RWPE1 (cell line): ENCODE results near the gene ZBTB2.
A peak's percentile ranks its signal among the peaks of the same experiment; 100 is the strongest.

Source experiments
- CTCF ChIA-PET: fragments of 350-600 bp; sonication (Branson Sonifier 250); formaldehyde crosslinking; extraction: SDS; loops from one replicate; lab custom pipeline; 2021; lab: Yijun Ruan, JAX
- POLR2A ChIA-PET: fragments of 400-600 bp; formaldehyde crosslinking; extraction: SDS; loops from one replicate; lab custom pipeline; 2020; ENCODE audit warnings: antibody characterized with exemption; ENCODE audit not compliant: low non-redundant PET; lab: Yijun Ruan, JAX
- DNase-seq: peaks from one replicate; pipeline ENCODE4 v3.0.0; 2012; ENCODE audit warnings: low spot score
- H3K27ac ChIP-seq: fragments of 450-650 bp; 2 replicates; pipeline ENCODE4 v1.5.1; 2017
- CTCF ChIP-seq: fragments of 450-650 bp; conservative IDR thresholded peaks from 2 replicates; pipeline ENCODE4 v1.5.1; 2017; ENCODE audit warnings: low read depth, mild to moderate bottlenecking

ZBTB2 gene

GRCh38 chr6:151409260-151409659 lies 17.9 kb upstream of the ZBTB2 start:
- no peak for TF ChIP-seq CTCF
- no peak overlapping the region for H3K27ac ChIP-seq
- DNase-seq: no peak
- ChIA-PET POLR2A (no interaction called here), CTCF (no interaction called here)

- no peak overlapping the region for H3K27ac ChIP-seq
- TF ChIP-seq CTCF: no peak
- CTCF ChIA-PET: no interaction called here
- DNase-seq: no peak
- POLR2A ChIA-PET: no interaction called here
Measured at GRCh38 chr6:151408858-151409257, 17.5 kb upstream of the ZBTB2 start.

GRCh38 chr6:151403919-151404308 lies 12.6 kb upstream of the ZBTB2 start:
- no peak for DNase-seq
- no peak for TF ChIP-seq CTCF
- CTCF ChIA-PET: no interaction called here
- 0 out of 2 replicates have a peak overlapping the region, but pooled peaks have one; percentile 32 for H3K27ac ChIP-seq
- POLR2A ChIA-PET: no interaction called here

- no peak for DNase-seq
- no peak for TF ChIP-seq CTCF
- CTCF ChIA-PET: no interaction called here
- no peak overlapping the region for H3K27ac ChIP-seq
- POLR2A ChIA-PET: no interaction called here
Measured at GRCh38 chr6:151402228-151402627, 10.9 kb upstream of the ZBTB2 start.

GRCh38 chr6:151400473-151400872 lies 9.1 kb upstream of the ZBTB2 start:
- POLR2A ChIA-PET: no interaction called here
- no peak for TF ChIP-seq CTCF
- peak overlapping the region; percentile 25; the same call in 1 of the 2 replicates for H3K27ac ChIP-seq
- peak; percentile 14 for DNase-seq
- CTCF ChIA-PET: interaction anchor here (0.7 kb wide), 1 partner anchor 436 kb away, joined by 3 read pairs; no protein-coding TSS in a partner anchor

DNA sequence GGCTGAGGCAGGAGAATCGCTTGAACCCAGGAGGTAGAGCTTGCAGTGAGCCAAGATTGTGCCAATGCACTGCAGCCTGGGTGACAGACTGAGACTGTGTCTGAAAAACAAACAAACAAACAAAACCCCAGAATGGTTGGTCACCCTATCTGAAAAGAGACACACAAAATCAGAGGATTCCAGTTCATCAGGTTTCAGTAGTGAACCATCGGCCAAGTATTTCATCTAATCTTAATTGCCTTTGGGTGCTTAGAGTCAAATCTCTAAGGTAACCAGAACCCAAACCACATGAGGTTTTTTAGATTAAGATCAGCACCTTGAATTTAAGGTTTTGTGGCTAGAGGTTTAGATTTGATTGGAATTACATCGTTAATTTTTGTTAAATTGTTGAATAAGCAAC lies 8.3 kb upstream of the ZBTB2 start:
- ChIA-PET POLR2A (no interaction called here), CTCF (no interaction called here)

More for the DNA sequence above, 8.3 kb upstream of the ZBTB2 start:
- H3K27ac ChIP-seq: peak overlapping the region; percentile 43
- TF ChIP-seq CTCF: no peak
- DNase-seq: peak; percentile 46
